HG02798 (cell line): Measurements from ENCODE around the gene AK4.
A peak's percentile ranks its signal among the peaks of the same experiment; 100 is the strongest.

Experiments used
- ATAC-seq: cut with Tn5 transposase; IDR thresholded peaks from one replicate; pipeline ENCODE4 v1.9.1; 2021; ENCODE audit warnings: mild to moderate bottlenecking; ENCODE audit not compliant: unreplicated experiment, poor library complexity

The AK4 gene

GRCh38 chr1:65209005-65209885, 61.2 kb downstream of the AK4 start:
- ATAC-seq = peak; percentile 38

GRCh38 chr1:65210325-65210724, 62.3 kb downstream of the AK4 start:
- ATAC-seq = no peak

- ATAC-seq = no peak
Observed at GRCh38 chr1:65211331-65211730, 63.3 kb downstream of the AK4 start.

GRCh38 chr1:65213271-65214023, 65.4 kb downstream of the AK4 start:
- peak; percentile 23 for ATAC-seq

GRCh38 chr1:65214340-65215027, 66.5 kb downstream of the AK4 start:
- ATAC-seq = no peak

- ATAC-seq = no peak
Observed at GRCh38 chr1:65216989-65217388, 69.0 kb downstream of the AK4 start.

GRCh38 chr1:65221638-65222339, 73.8 kb downstream of the AK4 start:
- no peak for ATAC-seq

- no peak for ATAC-seq
Observed at GRCh38 chr1:65222340-65222940, 74.4 kb downstream of the AK4 start.

- no peak for ATAC-seq
Observed at GRCh38 chr1:65224681-65225091, 76.7 kb downstream of the AK4 start.

- ATAC-seq = no peak
Observed at GRCh38 chr1:65225179-65225578, 77.2 kb downstream of the AK4 start.

- no peak for ATAC-seq
Observed at GRCh38 chr1:65229201-65229600, 81.2 kb downstream of the AK4 start.

GRCh38 chr1:65229754-65230339, 81.8 kb downstream of the AK4 start:
- no peak for ATAC-seq

GRCh38 chr1:65230731-65231481, 82.9 kb downstream of the AK4 start:
- peak; percentile 74 for ATAC-seq

- ATAC-seq = no peak
Observed at GRCh38 chr1:65231718-65232330, 83.8 kb downstream of the AK4 start.

GRCh38 chr1:65232461-65232990, 84.5 kb downstream of the AK4 start:
- no peak for ATAC-seq

- no peak for ATAC-seq
Observed at GRCh38 chr1:65233782-65234181, 85.8 kb downstream of the AK4 start.

GRCh38 chr1:65235867-65236805, 88.1 kb downstream of the AK4 start:
- ATAC-seq = no peak
